SK-N-SH treated with all-trans-retinoic acid at 6 μM for 48 hours (cell line): ENCODE measurements around the gene ZRANB2.

Experiments
- ARNTL ChIP-seq: fragments of 450-650 bp; formaldehyde crosslinking; IDR thresholded peaks from 2 replicates; pipeline ENCODE4 v1.5.0; 2020; ENCODE audit warnings: low read depth, mild to moderate bottlenecking, moderate library complexity, borderline replicate concordance
- CSRNP3 ChIP-seq: fragments of 250-450 bp; sonication (Bioruptor Pico); IDR thresholded peaks from 2 replicates; pipeline ENCODE4 v1.5.1; 2021; ENCODE audit warnings: mild to moderate bottlenecking, moderate library complexity
- ESRRG ChIP-seq: fragments of 250-450 bp; sonication (Bioruptor Pico); IDR thresholded peaks from 2 replicates; pipeline ENCODE4 v1.6.1; 2021; ENCODE audit warnings: mild to moderate bottlenecking
- OSR1 ChIP-seq: fragments of 250-450 bp; sonication (Bioruptor Pico); IDR thresholded peaks from 2 replicates; pipeline ENCODE4 v1.8.0; 2022; ENCODE audit warnings: moderate library complexity, mild to moderate bottlenecking, inconsistent platforms
- RARB ChIP-seq: fragments of 250-450 bp; sonication (Bioruptor Pico); IDR thresholded peaks from 2 replicates; pipeline ENCODE4 v1.8.0; 2021; ENCODE audit warnings: mild to moderate bottlenecking, moderate library complexity
- ZFP3 ChIP-seq: fragments of 250-450 bp; sonication (Bioruptor Pico); IDR thresholded peaks from 2 replicates; pipeline ENCODE4 v1.5.0; 2020; ENCODE audit warnings: mild to moderate bottlenecking, moderate library complexity
- ZFP30 ChIP-seq: fragments of 450-650 bp; formaldehyde crosslinking; IDR thresholded peaks from 2 replicates; pipeline ENCODE4 v1.5.0; 2022; ENCODE audit warnings: mild to moderate bottlenecking, moderate library complexity
- TF ChIP-seq, protein P1 (sequence below): fragments of 250-450 bp; sonication (Bioruptor Pico); IDR thresholded peaks from 2 replicates; pipeline ENCODE4 v1.8.0; 2021; ENCODE audit warnings: low read depth, mild to moderate bottlenecking, moderate library complexity, borderline replicate concordance

- TF ChIP-seq ARNTL (CRISPR knock-in tag): no peak
- no peak for TF ChIP-seq RARB (CRISPR knock-in tag)
- no peak for TF ChIP-seq ESRRG (CRISPR knock-in tag)
- TF ChIP-seq ZFP3 (CRISPR knock-in tag): no peak
- TF ChIP-seq ZFP30 (CRISPR knock-in tag): no peak
- TF ChIP-seq, protein P1, sequence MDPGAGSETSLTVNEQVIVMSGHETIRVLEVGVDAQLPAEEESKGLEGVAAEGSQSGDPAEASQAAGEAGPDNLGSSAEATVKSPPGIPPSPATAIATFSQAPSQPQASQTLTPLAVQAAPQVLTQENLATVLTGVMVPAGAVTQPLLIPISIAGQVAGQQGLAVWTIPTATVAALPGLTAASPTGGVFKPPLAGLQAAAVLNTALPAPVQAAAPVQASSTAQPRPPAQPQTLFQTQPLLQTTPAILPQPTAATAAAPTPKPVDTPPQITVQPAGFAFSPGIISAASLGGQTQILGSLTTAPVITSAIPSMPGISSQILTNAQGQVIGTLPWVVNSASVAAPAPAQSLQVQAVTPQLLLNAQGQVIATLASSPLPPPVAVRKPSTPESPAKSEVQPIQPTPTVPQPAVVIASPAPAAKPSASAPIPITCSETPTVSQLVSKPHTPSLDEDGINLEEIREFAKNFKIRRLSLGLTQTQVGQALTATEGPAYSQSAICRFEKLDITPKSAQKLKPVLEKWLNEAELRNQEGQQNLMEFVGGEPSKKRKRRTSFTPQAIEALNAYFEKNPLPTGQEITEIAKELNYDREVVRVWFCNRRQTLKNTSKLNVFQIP: no peak
- no peak for TF ChIP-seq CSRNP3 (CRISPR knock-in tag)
- no peak for TF ChIP-seq OSR1
Observed at GRCh38 chr1:71018791-71019190, 62.0 kb downstream of the ZRANB2 start.
